H1 (cell line): ENCODE data around the gene BORCS6. TPM values are rescaled to one million over a fixed set of nuclear protein-coding genes. Genes with fewer than 3 reads are reported as not detected.

ENCODE experiments used
- CTCF ChIA-PET: fragments of 300-600 bp; sonication (Branson Sonifier 250); formaldehyde crosslinking; loops from one replicate; lab custom pipeline; 2021; ENCODE audit not compliant: partially characterized antibody; lab: Charles Lee
- POLR2A ChIA-PET: fragments of 300-600 bp; sonication (Branson Sonifier 250); formaldehyde crosslinking; loops from one replicate; lab custom pipeline; 2021; ENCODE audit warnings: inconsistent platforms; ENCODE audit not compliant: partially characterized antibody; lab: Charles Lee
- DNase-seq, 2 experiments: peaks; one replicate each; pipeline versions ENCODE4 v3.0.0 to v3.0.0-alpha.2; 2010 to 2022; ENCODE audit warnings: low spot score in 2 of 2, low read depth in 1 of 2, mixed read lengths in 1 of 2
- FAIRE-seq: peaks from 2 replicates; lab custom pipeline; 2011; peaks lifted over from hg19 to GRCh38; lab: Jason Lieb, UNC
- H2AFZ ChIP-seq: 2 replicates; pipeline ENCODE4 v1.8.1; 2012; ENCODE audit warnings: low read length, inconsistent platforms
- H2AK5ac ChIP-seq: 2 replicates; pipeline ENCODE4 v1.6.1; 2013; ENCODE audit warnings: low read depth, low read length
- H2BK120ac ChIP-seq: replicated peaks from 2 replicates; pipeline ENCODE3; 2013; ENCODE audit warnings: low read depth, low read length, inconsistent platforms
- H2BK12ac ChIP-seq: 2 replicates; pipeline ENCODE4 v1.6.1; 2013; ENCODE audit warnings: low read depth, low read length
- H2BK15ac ChIP-seq: 2 replicates; pipeline ENCODE4 v1.6.1; 2013; ENCODE audit warnings: low read length
- H2BK20ac ChIP-seq: 2 replicates; pipeline ENCODE4 v1.6.1; 2013; ENCODE audit warnings: low read length
- H2BK5ac ChIP-seq: 2 replicates; pipeline ENCODE4 v1.6.1; 2013; ENCODE audit warnings: low read depth, low read length
- H3K14ac ChIP-seq: 2 replicates; pipeline ENCODE4 v1.6.1; 2013; ENCODE audit warnings: inconsistent platforms; ENCODE audit not compliant: insufficient read length
- H3K18ac ChIP-seq: 2 replicates; pipeline ENCODE4 v1.6.1; 2013; ENCODE audit warnings: low read length; ENCODE audit errors: extremely low read depth
- H3K23ac ChIP-seq: 2 replicates; pipeline ENCODE4 v1.6.1; 2013; ENCODE audit warnings: inconsistent platforms; ENCODE audit not compliant: insufficient read length
- H3K23me2 ChIP-seq: 2 replicates; pipeline ENCODE4 v1.6.1; 2013; ENCODE audit warnings: low read depth, low read length
- H3K27ac ChIP-seq: 2 replicates; pipeline ENCODE4 v1.6.1; 2011; ENCODE audit warnings: low read depth, low read length, inconsistent platforms
- H3K27me3 ChIP-seq, 4 experiments: replicated peaks in 1 of 4; 1 replicate in 1 of 4; 2 replicates in 3 of 4; pipeline versions ENCODE4 v1.6.1 to v1.8.1; 2011 to 2013; ENCODE audit warnings: low read length in 3 of 4, mild to moderate bottlenecking in 3 of 4, inconsistent platforms in 2 of 4, mixed read lengths in 2 of 4, moderate library complexity in 1 of 4; ENCODE audit not compliant: control insufficient read depth in 3 of 4, insufficient read depth in 3 of 4; ENCODE audit errors: extremely low read depth in 1 of 4
- H3K36me3 ChIP-seq, 4 experiments: 2 replicates each; pipeline versions ENCODE4 v1.6.1 to v1.8.1; 2011 to 2013; ENCODE audit warnings: mild to moderate bottlenecking in 4 of 4, low read length in 3 of 4, moderate library complexity in 2 of 4, control low read depth in 1 of 4, inconsistent platforms in 1 of 4; ENCODE audit not compliant: insufficient read depth in 4 of 4, control insufficient read depth in 2 of 4
- H3K4ac ChIP-seq: replicated peaks from 2 replicates; pipeline ENCODE3; 2013; ENCODE audit warnings: low read length, low read depth, mixed read lengths, inconsistent platforms; ENCODE audit not compliant: insufficient read length
- H3K4me1 ChIP-seq, 4 experiments: replicated peaks in 1 of 4; 1 replicate in 1 of 4; 2 replicates in 3 of 4; pipeline versions ENCODE4 v1.6.1 to v1.8.1; 2011 to 2013; ENCODE audit warnings: low read length in 3 of 4, inconsistent platforms in 2 of 4, mixed read lengths in 1 of 4; ENCODE audit not compliant: insufficient read depth in 4 of 4, control insufficient read depth in 3 of 4
- H3K4me2 ChIP-seq, 2 experiments: 2 replicates each; pipeline versions ENCODE4 v1.6.1 to v1.8.1; 2011 to 2013; ENCODE audit warnings: low read depth in 2 of 2, low read length in 2 of 2, control low read depth in 1 of 2, inconsistent platforms in 1 of 2, mild to moderate bottlenecking in 1 of 2; ENCODE audit not compliant: insufficient read depth in 1 of 2
- H3K4me3 ChIP-seq, 4 experiments: fragments of 200-600, 300-600 bp in 1 of 4; sonication (generic), shearing (Covaris generic), sonication (Bioruptor Twin) in 1 of 4; 2 replicates each; pipeline versions ENCODE4 v1.5.1 to v1.8.1; 2011 to 2016; ENCODE audit warnings: low read length in 4 of 4, low read depth in 3 of 4, control low read depth in 2 of 4, inconsistent platforms in 2 of 4, mild to moderate bottlenecking in 2 of 4, mixed read lengths in 1 of 4, moderate library complexity in 1 of 4; ENCODE audit not compliant: insufficient read depth in 2 of 4; ENCODE audit errors: extremely low read depth in 1 of 4
- H3K56ac ChIP-seq: replicated peaks from 2 replicates; pipeline ENCODE3; 2013; ENCODE audit warnings: low read depth, mild to moderate bottlenecking, mixed read lengths, low read length, inconsistent platforms; ENCODE audit not compliant: insufficient read length
- H3K79me1 ChIP-seq: 2 replicates; pipeline ENCODE4 v1.6.1; 2013; ENCODE audit warnings: low read depth, low read length, control low read depth
- H3K79me2 ChIP-seq, 2 experiments: 2 replicates each; pipeline versions ENCODE4 v1.6.1 to v1.8.1; 2012 to 2013; ENCODE audit warnings: low read length in 2 of 2, mild to moderate bottlenecking in 2 of 2, inconsistent platforms in 1 of 2; ENCODE audit not compliant: insufficient read depth in 2 of 2, control insufficient read depth in 1 of 2
- H3K9ac ChIP-seq, 4 experiments: replicated peaks in 1 of 4; 1 replicate in 1 of 4; 2 replicates in 3 of 4; pipeline versions ENCODE4 v1.6.1 to v1.8.1; 2011 to 2013; ENCODE audit warnings: low read depth in 3 of 4, low read length in 3 of 4, control low read depth in 2 of 4, mild to moderate bottlenecking in 2 of 4, moderate library complexity in 2 of 4, inconsistent platforms in 1 of 4; ENCODE audit errors: extremely low read depth in 1 of 4
- H3K9me3 ChIP-seq, 2 experiments: 2 replicates each; pipeline versions ENCODE4 v1.6.1 to v1.8.1; 2012 to 2013; ENCODE audit warnings: mild to moderate bottlenecking in 2 of 2, moderate library complexity in 2 of 2, control low read depth in 1 of 2, inconsistent platforms in 1 of 2, low read depth in 1 of 2, low read length in 1 of 2, mixed read lengths in 1 of 2; ENCODE audit not compliant: insufficient read depth in 2 of 2
- H4K20me1 ChIP-seq, 2 experiments: replicated peaks in 1 of 2; 2 replicates each; pipeline versions ENCODE3 to v1.8.1; 2011 to 2013; ENCODE audit warnings: inconsistent platforms in 2 of 2, low read length in 2 of 2, mild to moderate bottlenecking in 1 of 2; ENCODE audit not compliant: insufficient read depth in 2 of 2, control insufficient read depth in 1 of 2
- H4K5ac ChIP-seq: 2 replicates; pipeline ENCODE4 v1.6.1; 2013; ENCODE audit warnings: low read length, low read depth, mixed read lengths, inconsistent platforms; ENCODE audit not compliant: insufficient read length
- H4K8ac ChIP-seq: 2 replicates; pipeline ENCODE4 v1.8.0; 2013; ENCODE audit warnings: mild to moderate bottlenecking, moderate library complexity, low read length, inconsistent platforms; ENCODE audit not compliant: insufficient read depth; ENCODE audit errors: extremely low read depth
- H4K91ac ChIP-seq: replicated peaks from 2 replicates; pipeline ENCODE3; 2013; ENCODE audit warnings: low read length, mixed read lengths, inconsistent platforms; ENCODE audit not compliant: insufficient read length
- ASH2L ChIP-seq: fragments of 200-600, 300-600 bp; sonication (generic); IDR thresholded peaks from one replicate; pipeline ENCODE4 v1.7.1; 2017; ENCODE audit warnings: low read length
- KDM4A ChIP-seq: IDR thresholded peaks from one replicate; pipeline ENCODE4 v1.7.1; 2012; ENCODE audit warnings: low read depth, mild to moderate bottlenecking, moderate library complexity, low read length, inconsistent platforms; ENCODE audit not compliant: severe bottlenecking
- USF2 ChIP-seq: IDR thresholded peaks from 2 replicates; pipeline ENCODE4 v1.6.1; 2011; ENCODE audit warnings: low read length, improper control_type of control experiment
- WGBS, 2 experiments: shearing (Covaris generic) in 1 of 2; methylation state at CpG; one replicate each; pipeline versions ENCODE4 v1.1.6 to v1.1.7; 2013 to 2015; ENCODE audit warnings: low lambda C conversion rate in 2 of 2, mixed read lengths in 2 of 2, inconsistent platforms in 1 of 2, low coverage in 1 of 2, missing lambda C conversion rate in 1 of 2; ENCODE audit not compliant: insufficient replicate concordance in 2 of 2, insufficient coverage in 1 of 2, insufficient read length in 1 of 2; ENCODE audit errors: extremely low coverage in 1 of 2, missing lambda C conversion rate in 1 of 2; 5-methylcytosine and 5-hydroxymethylcytosine counted together
- polyA plus RNA-seq, 7 experiments: library from polyadenylated mRNA; depleted of rRNA in 3 of 7; stranded (reverse) in 5 of 7; unstranded in 2 of 7; fragments of >200 nt in 5 of 7; fragments of 200-250 nt in 2 of 7; gene quantifications; 1 replicate in 5 of 7; 2 replicates in 1 of 7; 4 replicates in 1 of 7; pipeline versions ENCODE4 v1.2.1 to v1.2.3, GENCODE V29; 2011 to 2013; ENCODE audit warnings: missing spikeins in 2 of 7, mixed read lengths in 2 of 7
- total RNA-seq: library from RNA; stranded (reverse); fragmentation: NEBNext Ultra II Directional; extraction: Animal tissue kit (Norgen Biotek cat#: 25700); gene quantifications from 2 replicates; pipeline ENCODE4 v1.2.1, GENCODE V29; 2021
- TF ChIP-seq, protein P1 (sequence below), 3 experiments: IDR thresholded peaks; 1 replicate in 2 of 3; 2 replicates in 1 of 3; pipeline versions ENCODE4 v1.5.1 to v1.6.1; 2011; ENCODE audit warnings: low read length in 3 of 3, mild to moderate bottlenecking in 3 of 3, inconsistent platforms in 2 of 3, low read depth in 1 of 3, moderate library complexity in 1 of 3; ENCODE audit not compliant: insufficient read depth in 1 of 3; ENCODE audit errors: control extremely low read depth in 1 of 3
- TF ChIP-seq, protein P2 (sequence below): IDR thresholded peaks from 2 replicates; pipeline ENCODE4 v1.6.1; 2012; ENCODE audit warnings: low read length, inconsistent platforms

BORCS6 gene
- total and polyA plus RNA-seq, 2 of the 8 experiments (the other 6 are each of a cell fraction or from before 2014, with no cell fraction given) = 3.3 to 3.6 TPM

GRCh38 chr17:8210761-8211458 lies 20.9 kb upstream of the BORCS6 start:
- no peak for FAIRE-seq
- Histone ChIP-seq H3K4ac (peak overlapping the region; percentile 71), H3K23ac (no peak overlapping the region), H2AK5ac (no peak overlapping the region), H3K27ac (peak overlapping the region; percentile 27; the same call in 1 of the 2 replicates), H4K20me1 (peaks cover 0 to 5% of the 10 kb centered on the region in 2 experiments), H3K36me3 (peaks cover 10 to 18% (median 14%) of the 10 kb centered on the region in 4 experiments; a peak in 7 of 8 replicates), H3K14ac (no peak overlapping the region), H3K18ac (no peak overlapping the region), H3K9ac (peak overlapping the region in 3 of 4 experiments; percentile 50 to 84 (median 81); a peak in 4 of 7 replicates), H3K79me2 (peaks cover 3 to 16% of the 10 kb centered on the region in 2 experiments), H4K8ac (no peak overlapping the region), H3K27me3 (no peaks in the 10 kb centered on the region), H3K9me3 (no peaks in the 10 kb centered on the region), H2BK120ac (no peak overlapping the region), H2BK5ac (no peak overlapping the region; the same call in 1 of the 2 replicates), H2BK15ac (peak overlapping the region; percentile 81; the same call in 1 of the 2 replicates), H3K79me1 (0 out of 2 replicates have a peak, but pooled peaks cover 2% of the 10 kb centered on the region), H4K5ac (no peak overlapping the region), H2BK12ac (no peak overlapping the region), H2AFZ (no peak overlapping the region), H4K91ac (no peak overlapping the region), H3K4me1 (peaks cover 0 to 4% (median under 1%) of the 10 kb centered on the region in 4 experiments; a peak in 2 of 7 replicates), H3K56ac (no peak overlapping the region), H3K23me2 (peaks cover 4% of the 10 kb centered on the region), H3K4me2 (peak overlapping the region; percentile 62 to 89), H2BK20ac (no peak overlapping the region), H3K4me3 (peak overlapping the region; percentile 67 to 93 (median 80))
- 32% methylated on average over 22 of the region's 22 CpGs; no CpG with 5 or more reads in 1 of the 2 experiments for WGBS, 2 experiments
- ChIA-PET POLR2A (interaction anchor here (0.7 to 19.6 kb wide), 20 partner anchors 12 to 257 kb away, joined by 3 to 373 read pairs (median 6); partner anchors contain the start of genes BORCS6, KRABD2, PFAS and RANGRF), CTCF (interaction anchor here (0.5 to 1.9 kb wide), 7 partner anchors 9 to 118 kb away, joined by 3 to 4 read pairs (median 3); no protein-coding TSS in a partner anchor)
- DNase-seq = peak in 1 of 2 experiments; percentile 63
- TF ChIP-seq KDM4A = no peak
- TF ChIP-seq, protein P1, sequence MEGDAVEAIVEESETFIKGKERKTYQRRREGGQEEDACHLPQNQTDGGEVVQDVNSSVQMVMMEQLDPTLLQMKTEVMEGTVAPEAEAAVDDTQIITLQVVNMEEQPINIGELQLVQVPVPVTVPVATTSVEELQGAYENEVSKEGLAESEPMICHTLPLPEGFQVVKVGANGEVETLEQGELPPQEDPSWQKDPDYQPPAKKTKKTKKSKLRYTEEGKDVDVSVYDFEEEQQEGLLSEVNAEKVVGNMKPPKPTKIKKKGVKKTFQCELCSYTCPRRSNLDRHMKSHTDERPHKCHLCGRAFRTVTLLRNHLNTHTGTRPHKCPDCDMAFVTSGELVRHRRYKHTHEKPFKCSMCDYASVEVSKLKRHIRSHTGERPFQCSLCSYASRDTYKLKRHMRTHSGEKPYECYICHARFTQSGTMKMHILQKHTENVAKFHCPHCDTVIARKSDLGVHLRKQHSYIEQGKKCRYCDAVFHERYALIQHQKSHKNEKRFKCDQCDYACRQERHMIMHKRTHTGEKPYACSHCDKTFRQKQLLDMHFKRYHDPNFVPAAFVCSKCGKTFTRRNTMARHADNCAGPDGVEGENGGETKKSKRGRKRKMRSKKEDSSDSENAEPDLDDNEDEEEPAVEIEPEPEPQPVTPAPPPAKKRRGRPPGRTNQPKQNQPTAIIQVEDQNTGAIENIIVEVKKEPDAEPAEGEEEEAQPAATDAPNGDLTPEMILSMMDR (IDR thresholded peaks at IDR 0.05; ENCODE audit: control extremely low read depth in 1 of 3, insufficient read depth in 1 of 3, low read depth in 1 of 3, low read length in 3 of 3) = no peak
- TF ChIP-seq, protein P2, sequence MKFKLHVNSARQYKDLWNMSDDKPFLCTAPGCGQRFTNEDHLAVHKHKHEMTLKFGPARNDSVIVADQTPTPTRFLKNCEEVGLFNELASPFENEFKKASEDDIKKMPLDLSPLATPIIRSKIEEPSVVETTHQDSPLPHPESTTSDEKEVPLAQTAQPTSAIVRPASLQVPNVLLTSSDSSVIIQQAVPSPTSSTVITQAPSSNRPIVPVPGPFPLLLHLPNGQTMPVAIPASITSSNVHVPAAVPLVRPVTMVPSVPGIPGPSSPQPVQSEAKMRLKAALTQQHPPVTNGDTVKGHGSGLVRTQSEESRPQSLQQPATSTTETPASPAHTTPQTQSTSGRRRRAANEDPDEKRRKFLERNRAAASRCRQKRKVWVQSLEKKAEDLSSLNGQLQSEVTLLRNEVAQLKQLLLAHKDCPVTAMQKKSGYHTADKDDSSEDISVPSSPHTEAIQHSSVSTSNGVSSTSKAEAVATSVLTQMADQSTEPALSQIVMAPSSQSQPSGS = no peak
- TF ChIP-seq ASH2L = no peak
- TF ChIP-seq USF2 = no peak
